Measurements from ENCODE around the gene BCL2L1.

Gene BCL2L1

DNA sequence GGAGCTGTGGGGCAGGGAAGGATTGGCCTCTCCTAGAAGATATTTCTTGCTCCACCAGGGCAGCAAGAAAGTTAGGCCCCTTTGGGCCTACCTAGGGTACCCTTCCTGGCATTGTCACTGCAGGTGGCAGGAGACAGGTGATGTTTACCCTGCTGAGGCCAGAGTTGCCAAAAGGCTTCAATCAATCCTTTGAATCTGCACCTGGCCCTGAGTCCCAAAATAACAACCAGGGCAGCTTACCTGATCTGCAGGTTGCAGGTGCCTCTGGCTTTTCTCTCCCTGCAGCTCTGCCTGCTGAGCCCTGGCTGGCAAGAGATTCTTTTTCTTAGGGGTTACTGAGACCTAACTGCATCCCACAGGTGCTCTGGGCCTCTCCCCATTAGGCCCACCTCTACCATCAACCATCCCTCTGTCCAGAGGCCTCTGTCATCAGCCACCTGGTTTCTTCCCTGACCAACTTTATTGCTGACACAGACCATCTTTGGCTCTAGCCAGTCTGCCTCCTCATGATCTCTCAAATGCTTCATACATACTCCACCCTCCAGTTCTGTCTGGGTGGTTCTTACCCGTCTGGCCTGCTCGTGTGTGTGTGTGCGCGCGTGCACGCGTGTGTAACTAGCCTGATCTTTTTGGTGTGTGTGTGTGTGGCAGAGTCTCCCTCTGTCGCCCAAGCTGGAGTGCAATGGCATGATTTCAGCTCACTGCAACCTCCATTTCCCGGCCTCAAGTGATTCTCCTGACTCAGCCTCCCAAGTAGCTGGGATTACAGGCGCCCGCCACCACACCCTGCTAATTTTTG lies 13.7 kb downstream of the BCL2L1 start:
- no peak for DNase-seq

- peak in 2 of 14 donors; percentile 21 to 23 for DNase-seq
These were observed 14.5 kb downstream of the BCL2L1 start for GRCh38 chr20:31707994-31708735.

DNA sequence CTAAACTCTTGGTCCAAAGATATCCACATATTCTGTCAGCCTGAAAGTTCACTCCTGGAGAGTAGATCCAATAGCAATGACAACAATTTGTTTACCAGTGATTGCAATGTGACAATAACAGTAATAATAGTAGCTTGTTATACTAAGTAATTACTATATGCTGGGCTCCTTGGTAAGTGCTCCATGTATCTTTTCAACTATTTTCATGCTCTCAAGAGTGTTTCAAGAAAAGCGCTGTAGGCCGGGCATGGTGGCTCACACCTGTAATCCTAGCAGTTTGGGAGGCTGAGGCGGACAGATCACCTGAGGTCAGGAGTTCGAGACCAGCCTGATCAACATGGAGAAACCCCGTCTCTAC lies 15.4 kb downstream of the BCL2L1 start:
- DNase-seq, result no peak

DNA sequence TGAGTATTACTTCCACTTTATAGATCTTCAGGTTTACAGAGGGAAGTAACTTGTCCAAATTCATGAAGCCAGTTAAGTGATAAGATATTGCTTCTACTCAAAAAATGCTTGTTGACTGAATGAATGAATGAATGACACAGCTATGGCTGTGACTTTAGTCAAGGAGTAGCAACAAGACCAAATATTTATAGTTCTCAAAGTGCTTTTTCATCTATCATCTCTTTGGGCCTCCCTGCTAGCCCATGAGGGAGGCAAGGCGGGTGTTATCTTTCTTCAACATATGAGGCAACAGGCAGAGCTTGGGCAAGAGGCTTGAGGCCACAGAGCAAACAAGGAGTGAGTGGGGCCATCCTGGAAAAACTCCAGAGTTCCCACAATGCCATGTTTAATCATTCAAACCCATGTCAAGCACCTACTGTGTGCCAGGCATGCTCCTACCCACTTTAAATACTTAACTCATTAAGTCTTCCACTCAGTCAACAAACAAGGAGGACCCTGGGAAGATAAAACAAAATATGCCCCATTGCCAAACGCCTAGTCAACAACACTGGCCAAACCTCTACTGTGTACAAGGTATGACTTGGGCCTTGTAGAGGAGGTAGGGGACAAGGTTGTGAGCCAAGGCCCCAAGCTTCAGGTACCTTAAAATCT lies 15.9 kb downstream of the BCL2L1 start:
- no peak for DNase-seq

- DNase-seq, result no peak
These were observed 16.8 kb downstream of the BCL2L1 start for GRCh38 chr20:31705598-31706597.

- DNase-seq, result no peak
These were observed 17.5 kb downstream of the BCL2L1 start for GRCh38 chr20:31705191-31705590.

- DNase-seq, result no peak
These were observed 18.2 kb downstream of the BCL2L1 start for GRCh38 chr20:31704225-31705119.

DNA sequence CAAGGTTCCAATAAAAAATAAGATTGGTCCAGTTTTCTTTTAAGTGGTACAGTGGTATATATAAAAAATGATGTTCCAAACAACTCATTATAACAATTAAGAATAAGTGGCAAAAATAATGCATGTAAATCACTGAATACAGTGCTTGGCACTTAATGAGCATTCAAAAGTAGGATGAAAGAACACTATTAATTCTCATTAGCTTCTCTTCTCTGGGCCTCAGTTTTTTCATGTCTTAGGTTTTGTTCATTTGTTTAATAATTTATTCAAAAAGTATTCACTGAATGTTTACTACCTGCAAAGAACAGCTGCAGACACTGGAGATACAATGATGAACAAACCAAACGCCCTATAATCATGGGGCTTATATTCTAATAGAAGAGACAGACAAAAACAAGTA lies 21.1 kb downstream of the BCL2L1 start:
- no peak for DNase-seq

- no peak for DNase-seq
These were observed 21.9 kb downstream of the BCL2L1 start for GRCh38 chr20:31700747-31701146.

DNA sequence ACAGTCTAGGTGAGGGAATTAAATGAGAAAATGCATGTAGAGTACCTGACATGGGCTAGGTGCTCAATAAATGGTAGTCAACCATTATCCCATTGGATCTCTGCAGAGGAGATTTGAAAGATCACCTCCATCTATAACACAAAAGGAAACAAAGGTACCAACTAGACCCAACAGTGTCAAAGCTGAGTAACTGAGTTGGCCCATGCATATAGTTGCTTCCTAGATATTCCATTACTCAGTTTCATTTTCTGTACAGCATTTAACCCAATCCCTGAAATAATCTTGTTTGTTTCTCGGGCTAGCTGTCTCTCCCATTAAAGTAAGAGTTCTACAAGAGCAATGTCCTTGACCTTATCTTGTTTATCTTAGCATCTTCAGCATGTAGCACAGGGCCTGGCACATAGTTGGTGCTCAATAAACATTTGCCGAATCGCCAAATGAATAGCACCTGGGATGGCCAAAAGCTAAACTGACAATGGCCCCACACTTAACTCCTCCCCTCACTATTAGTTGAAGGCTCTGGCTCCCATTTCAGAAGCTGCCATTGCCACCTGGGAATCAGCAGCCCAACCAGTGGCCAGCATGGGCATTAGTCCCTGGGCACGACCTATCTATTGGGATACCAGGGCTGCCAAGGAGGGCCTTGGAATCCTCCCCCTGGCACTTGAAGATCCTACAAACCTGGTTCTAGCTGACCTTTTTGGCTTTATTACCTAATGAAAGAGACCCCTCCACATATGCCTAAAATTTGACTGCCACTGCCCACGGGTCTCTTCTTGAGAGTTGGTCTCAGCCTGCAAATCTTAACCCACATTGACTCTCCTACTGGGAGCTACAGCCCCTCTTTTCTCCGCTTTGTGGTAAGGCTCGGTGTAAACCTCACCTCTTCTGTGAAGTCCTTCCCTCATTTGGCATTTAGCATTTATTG lies 22.6 kb downstream of the BCL2L1 start:
- DNase-seq, result no peak

GRCh38 chr20:31698803-31699718 lies 23.6 kb downstream of the BCL2L1 start:
- DNase-seq, result peak in 12 of 14 donors; percentile 26 to 80 (median 58)

DNA sequence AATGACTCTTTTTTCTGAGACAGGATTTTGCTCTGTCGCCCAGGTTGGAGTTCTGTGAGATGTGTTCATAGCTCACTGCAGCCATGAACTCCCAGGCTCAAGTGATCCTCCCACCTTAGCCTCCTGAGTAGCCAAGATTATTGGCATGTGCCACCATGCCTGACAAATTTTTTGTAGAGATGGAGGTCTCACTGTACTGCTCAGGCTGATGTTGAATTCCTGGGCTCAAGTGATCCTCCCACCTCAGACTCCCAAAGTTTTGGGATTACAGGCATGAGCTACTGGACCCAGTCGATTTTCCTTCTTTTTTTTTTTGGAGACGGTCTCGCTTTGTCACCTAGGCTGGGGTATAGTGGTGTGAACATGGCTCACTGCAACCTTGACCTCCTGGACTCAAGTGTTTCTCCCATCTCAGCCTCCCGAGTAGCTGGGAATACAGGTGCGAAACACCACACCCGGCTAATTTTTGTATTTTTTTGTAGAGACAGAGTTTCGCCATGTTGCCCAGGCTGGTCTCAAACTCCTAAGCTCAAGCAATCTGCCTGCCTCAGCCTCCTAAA lies 24.3 kb downstream of the BCL2L1 start:
- no peak for DNase-seq

DNA sequence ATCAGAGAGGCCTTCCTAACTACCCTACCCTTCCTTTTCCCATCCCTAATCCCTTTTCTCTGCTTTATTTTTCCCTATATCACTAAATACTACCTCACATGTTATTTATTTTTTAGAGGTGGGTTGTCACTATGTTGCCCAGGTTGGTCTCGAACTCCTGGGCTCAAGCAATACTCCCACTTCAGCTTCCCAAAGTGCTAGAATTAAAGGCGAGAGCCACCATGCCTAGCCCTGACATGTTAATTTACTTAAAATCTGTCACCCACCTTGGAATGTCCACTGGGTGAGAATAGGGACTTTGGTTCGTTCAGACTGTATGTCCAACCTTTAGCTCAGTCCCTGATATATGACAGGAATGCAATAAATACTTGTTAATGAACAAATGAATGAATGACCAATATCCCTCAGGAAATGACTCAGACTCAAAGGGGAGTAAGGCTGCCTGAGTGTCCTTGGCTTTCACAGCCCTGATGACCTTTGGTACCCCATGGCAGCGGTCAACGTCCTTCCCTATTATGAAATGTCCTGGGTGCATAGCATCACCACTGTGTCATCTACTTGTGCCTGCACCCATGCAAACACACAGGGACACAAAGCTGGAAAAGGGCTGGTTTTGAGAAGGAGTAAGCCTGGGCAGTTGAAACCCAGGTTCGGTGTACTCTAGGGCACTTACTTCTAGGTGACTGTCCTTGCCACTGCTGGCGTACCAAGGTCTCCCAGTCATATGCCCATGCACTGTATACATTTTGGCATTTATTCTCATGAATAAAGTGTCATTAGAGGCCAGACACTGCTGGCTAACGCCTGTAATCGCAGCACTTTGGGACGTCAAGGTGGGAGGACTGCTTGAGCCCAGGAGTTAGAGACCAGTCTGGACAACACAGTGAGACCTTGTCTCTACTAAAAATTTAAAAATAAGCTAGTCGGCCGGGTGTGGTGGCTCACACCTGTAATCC lies 26.5 kb downstream of the BCL2L1 start:
- peak in 1 of 14 donors; percentile 15 for DNase-seq

DNA sequence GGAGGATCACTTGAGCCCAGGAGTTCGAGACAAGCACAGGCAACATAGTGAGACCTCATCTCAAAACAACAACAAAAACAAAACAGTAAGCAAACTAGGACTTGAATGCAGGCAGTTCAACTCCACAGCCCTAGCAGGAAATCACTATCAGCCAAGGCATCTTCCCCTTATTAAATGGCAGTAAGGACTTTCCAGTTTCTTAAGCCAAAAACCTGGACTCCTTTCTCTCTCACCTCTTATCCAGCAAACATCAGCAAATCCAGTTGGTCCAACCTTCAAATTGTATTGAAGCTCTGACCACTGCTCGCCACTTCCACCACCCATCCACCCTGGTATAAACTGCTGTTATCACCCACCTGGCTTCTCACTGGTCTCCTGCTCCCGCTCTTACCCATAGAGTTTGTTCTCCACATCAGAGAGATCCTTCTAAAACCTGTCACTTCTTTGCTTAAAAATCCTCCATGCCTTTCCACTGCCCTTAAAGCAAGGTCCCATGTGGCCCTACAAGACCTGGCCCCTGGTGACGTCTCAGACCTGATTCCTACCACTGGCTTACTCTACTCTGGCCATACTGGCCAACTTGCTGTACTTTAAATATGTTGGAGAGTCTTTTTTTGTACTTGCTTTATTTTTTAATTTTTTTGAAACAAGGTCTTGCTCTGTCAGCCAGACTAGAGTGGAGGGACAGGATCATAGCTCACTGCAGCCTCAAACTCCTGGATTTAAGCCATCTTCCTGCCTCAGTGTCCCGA lies 27.6 kb downstream of the BCL2L1 start:
- DNase-seq, result no peak

- DNase-seq, result peak in 1 of 14 donors; percentile 75
These were observed 28.5 kb downstream of the BCL2L1 start for GRCh38 chr20:31693987-31694661.

DNA sequence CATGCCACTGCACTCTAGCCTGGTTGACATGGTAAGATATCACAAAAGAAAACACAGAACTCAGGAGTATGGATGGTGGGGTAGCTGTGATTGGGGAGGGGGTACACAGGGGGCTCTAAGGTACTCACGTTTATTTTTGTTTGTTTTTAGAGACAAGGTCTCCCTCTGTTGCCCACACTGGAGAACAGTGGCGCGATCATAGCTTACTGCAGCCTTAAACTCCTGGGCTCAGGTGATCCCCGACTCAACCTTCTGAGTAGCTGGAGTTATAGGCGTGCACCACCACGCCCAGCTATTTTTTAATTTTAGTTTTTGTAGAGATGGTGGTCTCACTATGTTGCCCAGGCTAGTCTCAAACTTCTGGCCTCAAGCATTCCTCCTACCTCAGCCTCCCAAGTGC lies 29.3 kb downstream of the BCL2L1 start:
- DNase-seq, result no peak

Measured in C1 segment of cervical spinal cord (tissue), 14 donors.